ENCODE data around the gene FFAR3.

GRCh38 chr19:35348911-35349611 is 9.2 kb upstream of the FFAR3 start:
- TF ChIP-seq, protein P1, sequence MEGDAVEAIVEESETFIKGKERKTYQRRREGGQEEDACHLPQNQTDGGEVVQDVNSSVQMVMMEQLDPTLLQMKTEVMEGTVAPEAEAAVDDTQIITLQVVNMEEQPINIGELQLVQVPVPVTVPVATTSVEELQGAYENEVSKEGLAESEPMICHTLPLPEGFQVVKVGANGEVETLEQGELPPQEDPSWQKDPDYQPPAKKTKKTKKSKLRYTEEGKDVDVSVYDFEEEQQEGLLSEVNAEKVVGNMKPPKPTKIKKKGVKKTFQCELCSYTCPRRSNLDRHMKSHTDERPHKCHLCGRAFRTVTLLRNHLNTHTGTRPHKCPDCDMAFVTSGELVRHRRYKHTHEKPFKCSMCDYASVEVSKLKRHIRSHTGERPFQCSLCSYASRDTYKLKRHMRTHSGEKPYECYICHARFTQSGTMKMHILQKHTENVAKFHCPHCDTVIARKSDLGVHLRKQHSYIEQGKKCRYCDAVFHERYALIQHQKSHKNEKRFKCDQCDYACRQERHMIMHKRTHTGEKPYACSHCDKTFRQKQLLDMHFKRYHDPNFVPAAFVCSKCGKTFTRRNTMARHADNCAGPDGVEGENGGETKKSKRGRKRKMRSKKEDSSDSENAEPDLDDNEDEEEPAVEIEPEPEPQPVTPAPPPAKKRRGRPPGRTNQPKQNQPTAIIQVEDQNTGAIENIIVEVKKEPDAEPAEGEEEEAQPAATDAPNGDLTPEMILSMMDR (IDR thresholded peaks at IDR 0.05; ENCODE audit: borderline replicate concordance, extremely low read depth, low read length, poor library complexity, severe bottlenecking), result no peak
- no peak for TF ChIP-seq EZH2 (IDR thresholded peaks at IDR 0.05; ENCODE audit: borderline replicate concordance, low read depth, low read length, severe bottlenecking)

Data from DND-41 (cell line).